Right ventricle myocardium superior (tissue), 1 donor: ENCODE data around the gene DYNC1I1. TPM values are rescaled to one million over a fixed set of nuclear protein-coding genes. Genes with fewer than 3 reads are reported as not detected.

Experiments
- ATAC-seq: fragments of 200-7000 bp; cut with Tn5 transposase; one replicate; pipeline ENCODE4 v1.9.1; 2020; ENCODE audit warnings: mild to moderate bottlenecking; ENCODE audit not compliant: poor library complexity
- DNase-seq: peaks from one replicate; pipeline ENCODE4 v3.0.0-alpha.2; 2020
- intact Hi-C: fragments of 100-400 bp; cut with DNase I; formaldehyde crosslinking; loops from one replicate; pipeline ENCODE4 v1.11.2; 2022
- total RNA-seq: library from RNA; stranded (reverse); fragmentation: NEBNext Ultra II Directional; extraction: Animal tissue kit (Norgen Biotek cat#: 25700); gene quantifications from one replicate; pipeline ENCODE4 v1.2.1, GENCODE V29; 2021
- donor health status: DM: no; HTN: yes; CAD: no; lungs with severe emphysema.

The DYNC1I1 gene
- total RNA-seq, 1 donor from 2014 or later: 35.6 TPM

- DNase-seq (no peak), ATAC-seq (no peak)
- intact Hi-C loops: no loop called here
Measured at GRCh38 chr7:96131525-96131924, 359.2 kb downstream of the DYNC1I1 start.

GRCh38 chr7:96135241-96135640 lies 362.9 kb downstream of the DYNC1I1 start:
- DNase-seq (no peak), ATAC-seq (no peak)
- intact Hi-C loops: no loop called here

GRCh38 chr7:96136600-96137239 lies 364.4 kb downstream of the DYNC1I1 start:
- intact Hi-C loops: no loop called here

GRCh38 chr7:96143495-96144259 lies 371.3 kb downstream of the DYNC1I1 start:
- ATAC-seq (no peak), DNase-seq (no peak)
- intact Hi-C loops: no loop called here

More at GRCh38 chr7:96136600-96137239, 364.4 kb downstream of the DYNC1I1 start:
- ATAC-seq (no peak), DNase-seq (no peak)

- no peak for DNase-seq
- intact Hi-C loops: no loop called here
- no peak for ATAC-seq
Measured at GRCh38 chr7:96144260-96144526, 371.8 kb downstream of the DYNC1I1 start.

Other genes starting within 250 kb of the DYNC1I1 start
- 374 TPM for gene PDK4, start 176.0 kb upstream of the DYNC1I1 start, total RNA-seq